Measurements from ENCODE around the gene COA3.
A peak's percentile ranks its signal among the peaks of the same experiment; 100 is the strongest.

COA3 gene, protein sequence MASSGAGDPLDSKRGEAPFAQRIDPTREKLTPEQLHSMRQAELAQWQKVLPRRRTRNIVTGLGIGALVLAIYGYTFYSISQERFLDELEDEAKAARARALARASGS

DNA sequence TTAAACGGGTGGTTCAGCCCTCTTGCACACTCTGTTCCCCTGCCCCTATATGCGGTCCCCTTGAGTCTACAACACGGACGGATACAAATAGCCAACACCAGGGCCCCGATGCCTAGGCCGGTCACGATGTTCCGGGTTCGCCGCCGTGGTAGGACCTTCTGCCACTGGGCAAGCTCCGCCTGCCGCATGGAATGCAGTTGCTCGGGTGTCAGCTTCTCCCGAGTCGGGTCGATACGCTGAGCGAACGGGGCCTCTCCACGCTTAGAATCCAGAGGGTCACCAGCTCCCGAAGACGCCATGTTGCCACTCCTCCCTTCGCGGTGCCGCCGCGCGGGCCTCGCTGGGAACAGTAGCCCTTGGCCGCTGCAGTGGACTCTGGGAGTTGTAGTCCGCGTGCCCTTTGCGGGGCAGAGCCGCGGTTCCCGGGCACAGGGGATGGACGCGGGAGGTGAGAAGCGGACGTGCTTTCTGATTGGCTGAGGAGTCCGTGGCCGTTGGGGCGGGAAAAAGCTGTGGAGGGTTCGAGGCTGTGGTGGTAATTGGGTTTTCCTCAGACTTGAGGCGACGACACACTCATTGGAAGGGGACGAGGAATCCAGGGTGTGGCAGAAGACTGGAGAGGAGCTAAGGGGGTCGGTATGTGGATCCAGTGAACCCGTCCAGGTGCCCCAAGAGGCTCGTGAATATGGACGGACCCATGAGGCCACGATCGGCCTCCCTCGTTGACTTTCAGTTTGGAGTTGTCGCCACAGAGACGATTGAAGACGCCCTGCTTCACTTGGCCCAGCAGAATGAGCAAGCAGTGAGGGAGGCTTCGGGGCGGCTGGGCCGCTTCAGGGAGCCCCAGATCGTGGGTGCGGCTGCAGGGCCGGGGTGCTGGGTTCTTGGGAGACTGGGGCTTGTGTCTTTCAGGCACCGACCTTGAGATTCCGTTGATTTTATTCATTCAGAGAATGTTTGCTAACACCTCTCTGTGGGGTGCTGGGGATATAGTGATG lies at the start of gene COA3, which contains the start of gene CNTD1:
Gene COA3 (minus strand): TSS at position 322 of the 998 bp plus-strand sequence. CDS start 23 bp downstream, at position 299.
Gene CNTD1 (plus strand): TSS at position 479 of the 998 bp plus-strand sequence. CDS start 207 bp downstream, at position 686.
- peak; percentile 90 for DNase-seq

DNA sequence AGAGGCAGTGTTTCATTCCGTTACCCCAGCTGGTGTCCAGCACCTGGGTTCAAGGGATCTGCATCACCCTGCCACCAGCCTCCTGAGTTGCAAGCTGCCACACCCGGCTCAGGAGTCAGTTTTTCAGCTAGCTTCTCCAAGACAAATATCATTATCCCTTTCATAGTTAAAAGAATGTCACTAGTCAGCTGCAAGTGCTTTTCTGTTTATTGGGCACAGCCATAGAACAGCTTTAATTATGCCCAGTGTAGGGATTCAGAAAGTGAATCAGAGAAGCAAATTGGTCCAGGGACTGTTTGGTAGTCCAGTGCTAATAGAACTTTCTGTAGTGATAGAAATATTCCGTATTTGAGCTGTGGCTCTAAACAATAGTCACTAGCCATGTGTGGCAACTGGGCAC lies 49.6 kb upstream of the COA3 start:
- DNase-seq = no peak

DNA sequence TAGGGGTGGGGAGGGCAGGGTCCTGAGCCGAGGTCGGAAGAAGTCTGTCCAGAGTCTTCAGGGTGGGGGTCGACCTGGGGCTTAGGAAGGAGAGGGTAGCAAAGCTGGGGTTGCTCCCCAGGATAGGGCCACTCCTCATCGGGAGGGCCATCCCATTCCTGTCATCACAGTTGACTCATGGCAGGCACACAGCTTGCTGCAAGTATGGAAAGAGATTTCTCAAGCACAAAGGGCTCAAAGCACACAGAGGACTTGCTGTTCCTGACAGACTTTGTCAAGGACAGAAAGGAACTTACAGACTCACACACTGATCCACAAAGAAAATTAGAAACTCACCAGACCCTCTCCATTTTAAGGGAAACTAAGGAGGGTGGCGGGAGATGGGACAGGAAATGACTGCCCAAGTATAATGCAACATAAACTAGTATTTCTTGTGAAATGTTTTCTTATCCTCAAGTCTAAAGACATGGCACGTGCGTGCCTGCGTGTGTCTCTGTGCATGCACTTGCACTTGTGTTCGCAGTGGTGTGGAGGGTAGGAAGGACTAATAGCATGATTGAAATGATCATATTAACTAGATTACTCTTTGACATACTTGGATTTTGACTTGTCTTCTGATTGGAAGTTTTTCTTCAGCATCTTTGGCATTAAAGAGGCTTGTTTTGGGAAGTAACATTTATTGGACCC lies 48.2 kb upstream of the COA3 start:
- DNase-seq = no peak

DNA sequence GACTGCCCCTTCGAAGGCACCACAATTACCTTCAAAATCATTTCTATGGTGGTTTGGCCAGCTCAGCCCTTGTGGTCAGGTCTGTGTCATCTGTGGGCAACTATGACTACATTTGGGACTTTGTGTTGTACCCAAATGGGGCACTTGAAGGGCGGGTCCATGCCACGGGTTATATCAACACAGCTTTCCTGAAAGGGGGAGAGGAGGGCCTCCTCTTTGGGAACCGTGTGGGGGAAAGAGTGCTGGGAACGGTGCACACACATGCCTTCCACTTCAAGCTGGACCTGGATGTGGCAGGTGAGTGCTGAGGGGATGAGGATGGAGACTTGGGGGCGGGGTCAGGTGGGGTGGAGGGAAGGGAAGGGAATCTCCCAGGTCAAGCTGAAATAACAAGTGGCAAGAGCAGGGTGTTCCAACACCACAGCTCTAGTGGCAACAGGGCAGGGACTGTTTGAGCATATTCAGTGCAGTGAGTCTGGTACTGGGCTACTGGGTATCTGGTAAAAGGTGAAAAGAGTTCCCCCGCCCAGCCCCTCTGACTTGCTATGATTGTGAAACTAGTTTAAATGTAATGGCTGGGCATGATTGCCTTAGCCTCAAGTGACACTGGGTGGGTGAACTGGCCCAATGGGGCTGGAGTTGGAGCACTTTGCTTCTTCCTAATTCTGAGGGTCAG lies 47.6 kb upstream of the COA3 start:
- DNase-seq = peak; percentile 73

DNA sequence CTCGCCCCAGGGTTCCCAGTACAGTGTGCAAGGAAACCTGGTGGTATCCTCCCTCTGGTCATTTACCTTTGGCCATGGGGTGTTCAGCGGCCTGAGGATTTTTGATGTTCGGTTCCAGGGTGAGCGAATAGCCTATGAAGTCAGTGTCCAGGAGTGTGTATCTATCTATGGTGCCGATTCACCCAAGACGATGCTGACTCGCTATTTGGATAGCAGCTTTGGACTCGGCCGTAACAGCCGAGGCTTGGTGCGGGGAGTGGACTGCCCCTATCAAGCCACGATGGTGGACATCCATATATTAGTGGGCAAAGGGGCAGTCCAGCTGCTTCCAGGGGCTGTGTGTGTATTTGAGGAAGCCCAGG lies 47.0 kb upstream of the COA3 start:
- no peak for DNase-seq

DNA sequence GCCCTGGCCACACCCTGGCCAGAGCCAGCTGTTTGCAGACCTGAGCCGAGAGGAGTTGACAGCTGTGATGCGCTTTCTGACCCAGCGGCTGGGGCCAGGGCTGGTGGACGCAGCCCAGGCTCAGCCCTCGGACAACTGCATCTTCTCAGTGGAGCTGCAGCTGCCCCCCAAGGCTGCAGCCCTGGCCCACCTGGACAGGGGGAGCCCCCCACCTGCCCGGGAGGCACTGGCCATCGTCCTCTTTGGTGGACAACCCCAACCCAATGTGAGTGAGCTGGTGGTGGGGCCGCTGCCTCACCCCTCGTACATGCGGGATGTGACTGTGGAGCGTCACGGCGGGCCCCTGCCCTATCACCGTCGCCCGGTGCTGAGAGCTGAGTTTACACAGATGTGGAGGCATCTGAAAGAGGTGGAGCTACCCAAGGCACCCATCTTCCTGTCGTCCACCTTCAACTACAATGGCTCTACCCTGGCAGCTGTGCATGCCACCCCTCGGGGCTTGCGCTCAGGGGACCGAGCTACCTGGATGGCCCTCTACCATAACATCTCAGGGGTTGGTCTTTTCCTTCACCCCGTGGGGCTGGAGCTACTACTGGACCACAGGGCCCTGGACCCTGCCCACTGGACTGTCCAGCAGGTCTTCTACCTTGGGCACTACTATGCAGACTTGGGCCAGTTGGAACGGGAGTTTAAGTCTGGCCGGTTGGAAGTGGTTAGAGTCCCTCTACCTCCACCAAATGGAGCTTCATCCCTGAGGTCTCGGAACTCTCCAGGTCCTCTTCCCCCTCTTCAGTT lies 46.5 kb upstream of the COA3 start:
- no peak for DNase-seq

DNA sequence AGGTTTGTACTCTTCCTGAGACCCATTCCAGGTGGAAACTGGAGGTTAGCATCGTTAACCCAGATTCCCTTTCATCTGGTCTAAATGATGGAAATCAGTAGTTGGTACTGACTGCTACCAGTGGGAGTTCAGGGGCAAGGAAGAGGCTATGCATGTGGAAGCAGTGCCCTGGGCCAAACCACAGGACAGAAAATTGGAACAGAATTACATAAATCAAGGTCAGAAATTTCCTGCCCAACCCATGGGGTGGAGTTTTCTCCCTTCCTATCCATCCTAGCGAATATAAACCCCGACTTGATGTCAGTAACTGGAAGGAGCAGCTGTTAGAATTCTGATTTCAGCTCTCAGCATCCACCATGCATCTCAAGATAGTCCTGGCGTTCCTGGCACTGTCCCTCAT lies 45.8 kb upstream of the COA3 start, which contains the start of gene AOC2:
Gene AOC2 (plus strand): TSS at position 310 of the 400 bp plus-strand sequence. CDS start 47 bp downstream, at position 357.
- no peak for DNase-seq

DNA sequence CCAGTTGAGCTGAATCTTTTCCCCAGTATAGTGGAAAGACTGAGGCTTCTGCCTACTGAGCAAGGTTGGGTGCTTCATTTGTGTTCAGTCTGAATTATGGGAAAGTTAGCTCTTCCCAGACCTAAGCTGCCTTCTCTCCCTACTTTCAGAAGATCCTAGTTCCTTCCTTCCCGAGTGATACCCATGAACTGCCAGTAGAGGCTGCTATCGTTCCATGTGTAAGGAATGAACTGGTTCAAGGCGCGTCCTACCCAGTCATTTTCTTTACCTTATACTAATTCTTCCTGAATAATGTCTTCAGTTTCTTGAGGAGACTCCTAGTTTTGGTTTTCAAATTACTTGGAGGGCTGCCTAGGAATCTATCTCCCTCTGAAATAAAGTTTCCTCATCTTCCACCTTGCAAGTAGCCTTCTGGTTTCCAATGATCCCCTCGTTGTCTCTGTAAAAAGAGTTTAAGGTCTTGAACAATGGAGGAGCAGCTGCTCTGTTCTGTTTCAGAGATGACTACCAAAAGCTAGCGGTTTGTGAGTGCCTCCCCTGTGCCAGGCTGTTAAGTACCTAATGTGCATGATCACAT lies 44.9 kb upstream of the COA3 start:
- DNase-seq = no peak

DNA sequence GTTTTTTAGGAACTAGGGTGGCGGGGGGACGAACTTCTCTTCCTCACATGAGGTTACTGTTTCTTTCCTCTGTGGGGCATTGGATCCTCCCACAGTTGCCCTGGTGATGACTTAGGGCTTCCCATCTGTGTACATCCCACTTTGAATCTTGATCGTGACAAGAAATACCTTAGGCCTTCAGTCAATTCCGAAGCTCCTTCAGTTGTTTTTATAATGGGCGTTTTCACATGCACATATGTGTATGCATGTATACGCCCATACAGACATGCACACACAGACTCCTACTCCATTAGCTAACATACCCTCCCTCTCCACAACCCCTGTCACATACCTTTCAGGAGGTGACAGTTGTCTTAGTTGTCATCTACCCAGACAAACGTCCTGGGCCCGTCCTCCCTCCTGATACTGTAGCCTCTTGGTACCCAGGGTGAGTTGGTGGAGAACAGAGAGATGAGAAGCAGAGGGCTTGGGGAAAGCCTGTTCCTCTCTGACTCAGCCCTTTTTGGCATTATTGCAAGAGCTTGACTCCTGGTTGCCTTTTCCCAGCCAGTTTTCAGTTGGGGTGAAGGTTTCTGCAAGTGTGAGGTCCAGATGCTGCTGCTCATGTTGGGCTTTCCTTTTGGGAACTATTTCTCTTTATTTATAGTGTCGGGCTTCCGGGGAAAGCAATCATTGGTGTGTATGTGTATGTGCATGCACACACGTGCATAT lies 43.6 kb upstream of the COA3 start:
- DNase-seq = no peak

DNA sequence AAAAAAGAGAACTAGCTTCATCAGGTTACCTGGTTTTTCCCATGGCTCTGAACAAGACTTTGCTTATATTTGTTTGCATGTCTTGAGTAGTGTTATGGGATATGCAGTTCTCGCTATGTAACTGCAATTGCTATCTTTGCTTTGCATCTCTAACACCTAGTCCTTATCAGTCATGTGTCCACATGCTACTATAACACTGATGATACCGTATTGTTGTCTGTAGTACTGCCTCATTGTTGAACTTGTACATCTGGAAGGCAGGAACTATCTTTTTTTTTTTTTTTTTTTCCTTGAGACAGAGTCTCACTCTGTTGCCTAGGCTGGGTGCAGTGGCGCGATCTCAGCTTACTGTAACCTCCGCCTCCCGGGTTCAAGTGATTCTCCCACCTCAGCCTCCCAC lies 37.2 kb upstream of the COA3 start:
- DNase-seq = no peak

DNA sequence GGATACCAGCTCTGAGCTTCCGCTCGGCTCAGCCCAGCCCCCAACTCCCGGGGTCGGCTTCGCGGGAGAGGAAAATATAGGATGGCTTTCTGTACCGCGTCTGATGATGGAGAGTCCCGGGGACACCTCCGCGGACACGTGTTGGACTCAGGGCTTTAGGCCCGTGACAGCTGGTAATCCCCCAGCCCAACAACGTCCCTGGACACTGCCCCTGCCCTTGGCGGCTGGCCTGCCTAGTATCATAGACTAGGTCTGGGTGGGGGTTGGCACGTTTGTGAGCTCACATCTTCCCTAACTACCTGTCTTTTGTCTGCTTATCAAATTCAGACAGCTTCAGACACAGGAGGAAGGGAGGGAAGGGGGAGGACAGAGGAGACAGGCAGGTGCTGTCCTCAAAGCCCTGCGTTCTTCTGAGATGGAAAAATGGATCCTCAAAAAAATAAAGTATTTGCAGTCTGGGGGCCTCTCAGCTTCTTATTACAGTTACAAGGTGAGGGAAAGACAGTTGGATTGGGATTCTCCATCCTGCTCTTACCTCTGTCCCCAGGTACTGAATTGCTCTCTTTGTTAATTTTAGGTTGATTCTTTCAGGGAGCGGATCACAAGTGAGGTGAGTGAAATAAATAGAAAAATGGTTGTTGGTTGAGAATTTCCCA lies 35.4 kb upstream of the COA3 start:
- DNase-seq = no peak

DNA sequence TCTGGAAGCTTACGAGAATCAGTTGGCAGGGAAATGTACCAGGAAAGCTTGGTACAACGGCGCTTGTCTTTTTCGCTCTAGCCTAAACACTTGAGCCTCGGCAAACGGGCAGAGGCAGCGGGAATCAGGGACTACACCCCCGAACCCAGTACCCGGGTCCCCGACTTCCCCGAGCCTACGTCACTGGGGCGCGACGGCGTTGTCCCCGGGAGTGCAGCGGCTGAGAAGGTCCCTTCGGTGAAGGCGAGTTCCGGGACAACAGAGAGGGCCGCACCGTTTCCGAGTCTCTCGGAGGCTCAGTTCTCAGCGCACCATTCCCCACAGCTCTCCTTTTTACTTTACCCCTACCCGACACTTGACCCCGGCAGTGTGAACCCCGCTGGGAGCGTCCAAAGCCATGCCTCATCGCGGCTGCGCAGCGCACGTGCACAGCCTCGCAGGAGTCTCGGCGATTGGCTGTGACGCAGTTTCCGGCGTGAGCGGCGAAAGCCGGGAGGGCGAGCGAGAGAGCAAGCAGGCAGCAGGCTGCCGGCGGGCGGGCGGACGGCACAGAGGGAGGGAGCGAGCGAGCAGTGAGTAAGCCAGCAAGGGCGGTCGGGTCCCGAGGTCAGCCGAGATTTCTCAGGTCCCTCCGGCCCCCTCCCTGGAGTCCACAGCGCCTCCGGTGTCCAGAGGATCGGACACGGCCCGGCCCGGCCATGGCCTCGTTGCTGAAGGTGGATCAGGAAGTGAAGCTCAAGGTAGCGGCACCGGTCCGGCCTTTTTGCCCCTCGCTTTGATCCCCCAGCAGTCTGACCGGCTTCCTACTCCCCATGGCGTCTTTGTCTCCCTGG lies 34.6 kb upstream of the COA3 start, which contains the start of gene PSME3:
Gene PSME3 (plus strand): TSS at position 464 of the 833 bp plus-strand sequence. CDS start 235 bp downstream, at position 699.
- DNase-seq = peak; percentile 93

DNA sequence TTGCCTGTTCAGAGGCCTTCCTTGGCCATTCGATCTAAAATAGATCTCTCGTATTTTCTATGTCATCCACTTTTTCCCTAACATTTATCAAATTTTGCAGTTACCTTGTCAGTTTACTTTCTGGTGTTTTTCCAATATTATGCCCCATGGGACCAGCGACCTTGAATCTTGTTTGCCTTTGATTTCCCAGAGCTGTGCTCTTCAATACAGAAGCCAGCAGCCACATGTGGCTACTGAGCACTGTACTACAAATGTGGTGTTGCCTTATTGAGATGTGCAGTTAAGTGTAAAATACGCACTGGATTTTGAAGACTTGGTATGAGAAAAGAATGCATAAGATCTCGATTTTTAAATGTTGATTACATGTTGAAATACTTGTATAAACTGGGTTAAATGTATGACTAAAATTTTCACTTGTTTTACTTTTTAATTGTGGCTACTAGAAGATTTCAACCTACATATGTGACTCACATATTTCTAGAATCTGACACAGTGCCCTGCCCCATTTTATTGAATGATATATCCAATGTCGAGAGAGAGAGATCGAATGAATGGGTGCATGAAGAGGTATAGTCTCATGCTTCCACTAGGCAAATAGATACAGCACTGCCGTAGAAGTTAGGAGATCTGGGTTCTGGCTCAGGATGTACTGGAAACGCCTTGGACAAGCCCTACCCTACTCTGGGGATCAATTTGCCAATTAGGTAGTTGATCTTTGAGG lies 33.9 kb upstream of the COA3 start:
- DNase-seq = no peak

DNA sequence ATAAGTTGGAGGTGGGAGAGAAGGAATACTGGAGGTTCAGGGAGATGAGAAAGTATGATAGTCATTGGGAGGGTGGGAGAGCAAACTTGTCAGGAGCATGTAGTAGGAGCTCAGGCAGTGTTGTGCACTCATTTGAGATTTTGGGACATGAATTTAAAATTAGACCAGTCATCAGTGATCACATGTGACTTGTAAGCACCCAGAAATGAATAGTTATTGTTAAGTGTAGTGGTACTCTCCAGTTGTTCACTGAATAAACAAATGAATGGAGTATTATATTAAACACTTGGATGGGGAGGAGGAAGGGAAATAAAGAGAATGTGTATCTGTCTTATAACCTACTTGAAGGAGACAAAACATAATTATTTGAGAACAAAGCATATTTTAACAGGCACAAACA lies 32.5 kb upstream of the COA3 start:
- no peak for DNase-seq

DNA sequence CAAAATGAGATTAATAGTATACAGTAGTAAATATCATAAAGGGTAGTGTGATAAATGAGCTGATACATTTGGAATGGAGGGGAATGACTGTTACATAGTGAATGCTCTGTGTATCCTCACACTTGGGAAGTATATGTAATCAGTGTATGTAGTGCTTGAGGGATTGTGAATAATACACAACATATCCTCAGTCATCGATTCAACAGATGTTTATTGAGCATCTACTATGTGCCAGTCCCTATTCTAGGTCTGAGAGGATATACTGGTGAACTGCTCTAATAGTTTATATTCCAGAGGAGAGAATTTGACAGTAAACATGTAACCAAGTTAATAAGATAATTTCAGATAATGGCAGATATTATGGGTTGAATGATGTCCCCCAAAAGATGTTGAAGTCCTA lies 29.0 kb upstream of the COA3 start:
- no peak for DNase-seq

DNA sequence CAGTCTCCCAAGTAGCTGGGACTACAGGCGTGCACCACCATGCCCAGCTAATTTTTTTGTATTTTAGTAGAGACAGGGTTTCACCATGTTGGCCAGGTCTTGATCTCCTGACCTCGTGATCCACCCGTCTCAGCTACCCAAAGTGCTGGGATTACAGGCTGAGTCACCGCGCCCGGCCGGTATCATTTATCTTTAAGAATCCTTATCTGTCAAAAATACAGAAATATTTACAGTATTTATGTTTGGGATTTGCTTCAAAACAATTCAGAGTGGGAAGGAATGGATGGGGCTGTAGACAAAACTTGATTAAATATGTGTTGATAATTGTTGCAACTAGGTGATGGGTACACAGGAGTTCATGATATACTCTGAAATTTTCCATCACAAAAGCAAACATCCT lies 22.7 kb upstream of the COA3 start:
- DNase-seq = no peak

DNA sequence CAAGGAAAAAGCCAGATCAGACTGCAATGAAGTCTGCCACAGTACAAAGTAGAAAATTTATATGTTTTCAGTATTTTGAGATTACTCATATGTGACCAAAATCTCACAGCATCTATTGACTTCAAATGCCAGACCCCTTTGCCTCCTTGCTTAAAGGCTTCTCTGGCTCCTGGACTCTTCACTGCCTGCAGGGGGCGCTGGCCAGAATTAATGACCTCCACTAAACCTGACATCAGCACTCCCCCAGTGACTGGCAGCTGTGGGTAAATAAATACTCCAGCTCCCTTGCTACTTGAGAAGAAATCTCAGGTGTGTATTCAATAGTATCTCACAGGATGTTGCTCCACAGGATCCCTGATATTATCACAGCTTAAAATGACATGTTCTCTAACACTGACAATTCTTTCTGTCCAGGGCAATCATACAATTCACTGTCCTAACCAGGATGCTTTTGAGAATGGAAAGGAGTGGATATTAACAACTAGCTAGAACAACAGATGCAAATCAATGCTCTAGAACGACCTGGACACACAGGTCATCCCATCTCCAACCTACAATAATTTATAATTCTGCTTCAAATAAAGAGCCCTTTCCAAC lies 21.5 kb upstream of the COA3 start:
- peak; percentile 85 for DNase-seq

DNA sequence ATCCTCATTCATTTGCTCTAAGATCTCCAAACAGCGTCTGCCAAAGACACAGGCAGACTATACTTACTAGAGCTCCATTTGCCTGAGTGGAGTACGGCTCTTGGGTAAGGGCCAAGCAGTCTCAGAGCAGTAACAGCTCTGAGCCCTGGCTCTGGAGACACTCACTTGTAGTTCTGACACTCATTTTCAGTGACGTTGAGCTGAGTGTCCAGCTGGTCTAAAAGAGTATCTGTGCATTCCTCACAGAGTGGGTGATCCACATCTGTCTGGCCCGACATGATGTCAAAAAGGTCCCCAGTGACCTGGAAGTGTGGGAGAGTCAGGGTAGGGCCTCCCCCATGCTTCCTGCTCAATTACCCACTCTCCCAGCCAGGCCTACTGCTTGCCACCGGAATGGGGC lies 19.9 kb upstream of the COA3 start:
- DNase-seq = no peak

All from activated CD4-positive, alpha-beta T cell treated with anti-CD3 and anti-CD28 coated beads for 48 hours (primary cell).